ENCODE measurements around the gene STK32A. TPM values are rescaled to one million over a fixed set of nuclear protein-coding genes. Genes with fewer than 3 reads are reported as not detected.

STK32A gene
- total and polyA plus RNA-seq, 9 of the 15 experiments (the other 6 are each of a cell fraction or from before 2014, with no cell fraction given), result not detected

GRCh38 chr5:147321569-147321968 is 86.7 kb downstream of the STK32A start:
- Histone ChIP-seq H3K9ac (ENCODE audit: insufficient read depth in 1 of 2, low read depth in 2 of 2, low read length in 2 of 2) (no peak overlapping the region), H3K36me3 (ENCODE audit: control insufficient read depth, insufficient read depth, low read length) (no peaks in the 10 kb centered on the region), H4K20me1 (replicated peaks; ENCODE audit: control insufficient read depth, insufficient read depth, low read length) (no peaks in the 10 kb centered on the region), H3K4me2 (ENCODE audit: insufficient read depth, low read length) (no peak overlapping the region), H3K9me1 (ENCODE audit: control insufficient read depth, insufficient read depth, low read length) (no peaks in the 10 kb centered on the region), H3K27me3 (ENCODE audit: control insufficient read depth in 2 of 2, insufficient read depth in 2 of 2, low read length in 2 of 2) (no peaks in the 10 kb centered on the region), H3K27ac (ENCODE audit: extremely low read depth, low read depth, low read length) (no peak overlapping the region), H3K79me2 (ENCODE audit: control insufficient read depth, insufficient read depth, low read length) (no peaks in the 10 kb centered on the region), H2AFZ (ENCODE audit: low read depth, low read length) (no peak overlapping the region), H3K4me1 (replicated peaks in 1 of 2; ENCODE audit: control insufficient read depth in 2 of 2, insufficient read depth in 2 of 2, low read length in 2 of 2) (no peaks in the 10 kb centered on the region), H3K4me3 (no peak overlapping the region), H3K9me3 (replicated peaks; ENCODE audit: control insufficient read depth, insufficient read depth, low read depth, low read length) (no peaks in the 10 kb centered on the region)
- CTCF ChIA-PET (ENCODE audit: low intra/inter-chr PET ratio), result no interaction called here
- WGBS (ENCODE audit: insufficient coverage, low coverage, missing lambda C conversion rate), result 0% methylated on average over 1 of the region's 1 CpG
- POLR2A ChIA-PET, result no interaction called here
- BruUV-seq (replicated peaks), result no TSS peak
- DNase-seq (ENCODE audit: extremely low read depth in 1 of 4, low spot score in 3 of 4) (no peak), ATAC-seq (no peak), FAIRE-seq (no peak)
- TF ChIP-seq ZNF766 (CRISPR knock-in tag; conservative IDR thresholded peaks at IDR 0.05) (no peak), ZFX (CRISPR knock-in tag; IDR thresholded peaks at IDR 0.05) (no peak), PHB2 (IDR thresholded peaks at IDR 0.05; ENCODE audit: low read depth) (no peak), ZNF124 (CRISPR knock-in tag; IDR thresholded peaks at IDR 0.05) (no peak), ZBTB7A (IDR thresholded peaks at IDR 0.05; ENCODE audit: borderline replicate concordance, control insufficient read depth, low read depth, low read length) (no peak)
- in situ Hi-C loops (cut with MboI), result no loop called here
- intact Hi-C loops (cut with micrococcal nuclease), result no loop called here

- H3K9ac ChIP-seq (ENCODE audit: insufficient read depth in 1 of 2, low read depth in 2 of 2, low read length in 2 of 2), result no peak overlapping the region
- no peaks in the 10 kb centered on the region for H3K9me1 ChIP-seq (ENCODE audit: control insufficient read depth, insufficient read depth, low read length)
- intact Hi-C loops (cut with micrococcal nuclease), result no loop called here
- no peak overlapping the region for H3K4me3 ChIP-seq
- H3K4me2 ChIP-seq (ENCODE audit: insufficient read depth, low read length), result no peak overlapping the region
- no peaks in the 10 kb centered on the region for H4K20me1 ChIP-seq (replicated peaks; ENCODE audit: control insufficient read depth, insufficient read depth, low read length)
- ChIA-PET CTCF (ENCODE audit: low intra/inter-chr PET ratio) (no interaction called here), POLR2A (no interaction called here)
- FAIRE-seq, result no peak
- no peaks in the 10 kb centered on the region; the same call in 1 of the 2 replicates for H3K9me3 ChIP-seq (replicated peaks; ENCODE audit: control insufficient read depth, insufficient read depth, low read depth, low read length)
- H3K4me1 ChIP-seq (replicated peaks in 1 of 2; ENCODE audit: control insufficient read depth in 2 of 2, insufficient read depth in 2 of 2, low read length in 2 of 2), result no peaks in the 10 kb centered on the region
- H3K36me3 ChIP-seq (ENCODE audit: control insufficient read depth, insufficient read depth, low read length), result no peaks in the 10 kb centered on the region
- BruUV-seq (replicated peaks), result no TSS peak
- H3K27me3 ChIP-seq (ENCODE audit: control insufficient read depth in 2 of 2, insufficient read depth in 2 of 2, low read length in 2 of 2), result no peaks in the 10 kb centered on the region
- 0% methylated on average over 4 of the region's 4 CpGs for WGBS (ENCODE audit: insufficient coverage, low coverage, missing lambda C conversion rate)
- in situ Hi-C loops (cut with MboI), result no loop called here
- no peak overlapping the region for H3K27ac ChIP-seq (ENCODE audit: extremely low read depth, low read depth, low read length)
- H3K79me2 ChIP-seq (ENCODE audit: control insufficient read depth, insufficient read depth, low read length), result no peaks in the 10 kb centered on the region
- no peak for DNase-seq (ENCODE audit: extremely low read depth in 1 of 4, low spot score in 3 of 4)
- ATAC-seq, result no peak
- H2AFZ ChIP-seq (ENCODE audit: low read depth, low read length), result no peak overlapping the region
- TF ChIP-seq GMEB1 (CRISPR knock-in tag; IDR thresholded peaks at IDR 0.05), result no peak
- TF ChIP-seq ZNF12 (CRISPR knock-in tag; IDR thresholded peaks at IDR 0.05), result no peak
- no peak for TF ChIP-seq BCLAF1 (IDR thresholded peaks at IDR 0.05; ENCODE audit: borderline replicate concordance in 1 of 2, control insufficient read depth in 1 of 2, low read depth in 2 of 2, low read length in 1 of 2)
- no peak for TF ChIP-seq ZNF217 (CRISPR knock-in tag; IDR thresholded peaks at IDR 0.05)
- no peak for TF ChIP-seq CTBP1 (IDR thresholded peaks at IDR 0.05; ENCODE audit: borderline replicate concordance)
- no peak for TF ChIP-seq BACH1 (tag; IDR thresholded peaks at IDR 0.05)
- TF ChIP-seq LEF1 (IDR thresholded peaks at IDR 0.05), result no peak
These were observed 92.6 kb downstream of the STK32A start for GRCh38 chr5:147327421-147327820.
